Activated CD4-positive, alpha-beta T cell treated with anti-CD3 and anti-CD28 coated beads, Interleukin-2, Interleukin-4, amounts not matched to agents 100 ng/mL and 50 ng/mL, durations not matched to agents 16 hours and 8 hours (primary cell): Measurements from ENCODE around the gene KRT4.

Experiments used
- DNase-seq: peaks from one replicate; pipeline ENCODE4 v3.0.0-alpha.2; 2020; ENCODE audit warnings: low spot score

Gene KRT4

DNA sequence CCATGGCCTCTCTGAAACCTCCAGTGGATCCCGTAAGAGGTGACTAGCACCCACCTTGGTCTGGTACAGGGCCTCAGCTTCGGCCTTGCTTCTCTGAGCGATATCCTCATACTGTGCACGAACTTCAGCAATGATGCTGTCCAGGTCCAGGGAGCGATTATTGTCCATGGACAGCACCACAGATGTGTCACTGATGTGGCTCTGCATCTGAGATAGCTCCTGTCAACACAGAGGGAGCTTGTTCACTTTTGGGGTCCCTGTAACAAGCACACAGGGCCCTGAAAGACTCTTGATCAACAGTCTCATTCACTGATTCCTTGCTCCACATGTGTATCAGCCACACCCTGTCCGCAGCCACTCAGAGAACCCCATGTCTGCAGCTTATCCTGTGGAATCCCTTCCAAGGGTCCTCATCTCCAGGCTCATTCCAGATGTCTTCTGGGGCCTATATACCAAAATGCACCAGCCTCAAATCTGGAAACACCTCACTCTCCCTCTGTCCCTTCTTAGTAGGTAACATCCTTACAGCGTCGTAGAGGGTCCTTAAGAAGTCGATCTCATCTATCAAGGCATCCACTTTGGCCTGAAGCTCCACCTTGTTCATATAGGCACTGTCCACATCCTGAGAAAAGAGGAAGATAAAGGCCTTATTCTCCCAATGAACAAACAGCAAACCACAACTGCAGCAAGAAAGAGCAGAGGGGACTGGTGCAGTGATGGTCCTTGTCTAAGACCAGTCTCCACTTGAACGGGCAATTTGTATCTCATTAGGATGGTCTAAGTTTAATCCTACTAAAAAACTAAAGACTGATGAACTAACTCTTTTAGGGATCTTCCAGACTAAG, 21.5 kb downstream of the KRT4 start:
- DNase-seq = no peak

DNA sequence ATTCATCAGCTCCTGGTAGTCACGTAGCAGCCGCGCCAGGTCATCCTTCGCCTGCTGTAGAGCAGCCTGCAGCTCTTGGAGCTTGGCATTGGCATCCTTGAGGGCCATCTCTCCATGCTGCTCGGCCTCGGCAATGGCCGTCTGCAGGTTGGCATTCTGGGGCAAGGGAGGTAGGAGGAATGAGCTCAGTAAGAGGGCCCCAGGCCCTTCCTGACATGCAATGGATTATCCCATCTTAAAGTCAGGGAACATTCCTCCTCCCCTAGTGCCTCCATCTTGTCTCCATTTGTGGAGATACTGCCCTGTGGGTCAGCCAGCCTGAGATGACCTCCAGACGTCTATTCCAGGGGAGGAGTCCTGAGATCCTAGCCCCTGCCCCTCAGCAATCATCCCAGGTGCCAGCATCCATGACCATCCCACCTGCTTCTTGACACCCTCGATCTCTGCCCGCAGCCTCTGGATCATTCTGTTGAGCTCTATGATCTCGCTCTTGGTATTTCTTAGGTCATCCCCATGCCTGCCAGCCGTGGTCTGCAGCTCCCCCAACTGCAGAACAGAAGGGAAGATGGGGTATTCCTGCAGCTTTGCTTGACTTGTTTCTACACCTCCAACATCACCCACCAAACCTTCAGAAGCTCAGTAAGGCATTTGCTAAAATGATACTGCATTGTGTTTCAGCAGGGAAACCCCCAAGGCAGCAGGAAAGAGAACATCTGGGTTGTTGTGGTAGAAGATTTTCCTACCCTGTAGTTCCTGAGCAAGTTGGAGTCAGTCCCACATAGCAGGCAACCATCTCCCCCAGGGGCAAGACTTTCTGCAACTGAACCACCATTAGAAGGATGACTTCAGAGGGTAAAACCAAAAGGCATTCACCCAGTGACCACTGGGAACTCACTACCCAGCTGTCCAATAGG, 22.4 kb downstream of the KRT4 start:
- no peak for DNase-seq

DNA sequence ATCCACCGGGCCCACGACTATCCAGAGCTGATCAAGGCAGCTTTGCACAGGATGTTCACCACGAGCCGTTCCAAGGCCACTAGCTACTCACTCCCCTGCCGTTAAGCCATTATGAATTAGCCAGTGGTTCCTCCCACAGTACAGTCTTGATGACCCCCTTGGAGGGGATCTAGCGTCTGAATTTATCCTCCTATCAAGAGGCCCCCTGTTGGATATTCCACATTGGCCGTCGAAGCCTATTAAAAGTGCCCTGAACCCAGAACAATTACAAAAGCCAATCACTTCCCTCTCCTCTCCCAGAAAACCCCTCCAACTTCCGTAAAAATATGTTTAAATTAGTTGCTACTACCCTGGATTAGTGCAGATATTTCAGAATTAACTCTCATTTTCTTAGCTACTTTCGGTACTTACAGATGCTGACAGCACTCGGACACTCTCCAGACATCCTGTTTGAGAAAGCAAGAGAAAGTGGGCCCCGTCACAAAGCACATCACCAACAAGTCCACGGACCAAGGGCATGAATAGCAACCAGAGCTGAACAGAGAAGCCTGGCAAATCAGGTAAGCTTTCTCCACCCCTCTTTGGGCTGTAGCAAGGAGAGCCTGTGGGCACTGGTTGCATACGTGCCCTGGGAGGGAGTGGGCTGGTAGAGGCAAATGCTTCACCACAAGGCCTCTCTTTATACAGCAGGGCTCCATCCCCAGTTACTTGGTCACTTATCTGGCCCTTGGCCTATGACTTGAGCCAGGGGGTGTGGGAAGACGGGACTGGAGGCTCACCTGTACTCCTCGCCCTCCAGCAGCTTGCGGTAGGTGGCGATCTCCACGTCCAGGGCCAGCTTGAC, 23.3 kb downstream of the KRT4 start:
- no peak for DNase-seq

DNA sequence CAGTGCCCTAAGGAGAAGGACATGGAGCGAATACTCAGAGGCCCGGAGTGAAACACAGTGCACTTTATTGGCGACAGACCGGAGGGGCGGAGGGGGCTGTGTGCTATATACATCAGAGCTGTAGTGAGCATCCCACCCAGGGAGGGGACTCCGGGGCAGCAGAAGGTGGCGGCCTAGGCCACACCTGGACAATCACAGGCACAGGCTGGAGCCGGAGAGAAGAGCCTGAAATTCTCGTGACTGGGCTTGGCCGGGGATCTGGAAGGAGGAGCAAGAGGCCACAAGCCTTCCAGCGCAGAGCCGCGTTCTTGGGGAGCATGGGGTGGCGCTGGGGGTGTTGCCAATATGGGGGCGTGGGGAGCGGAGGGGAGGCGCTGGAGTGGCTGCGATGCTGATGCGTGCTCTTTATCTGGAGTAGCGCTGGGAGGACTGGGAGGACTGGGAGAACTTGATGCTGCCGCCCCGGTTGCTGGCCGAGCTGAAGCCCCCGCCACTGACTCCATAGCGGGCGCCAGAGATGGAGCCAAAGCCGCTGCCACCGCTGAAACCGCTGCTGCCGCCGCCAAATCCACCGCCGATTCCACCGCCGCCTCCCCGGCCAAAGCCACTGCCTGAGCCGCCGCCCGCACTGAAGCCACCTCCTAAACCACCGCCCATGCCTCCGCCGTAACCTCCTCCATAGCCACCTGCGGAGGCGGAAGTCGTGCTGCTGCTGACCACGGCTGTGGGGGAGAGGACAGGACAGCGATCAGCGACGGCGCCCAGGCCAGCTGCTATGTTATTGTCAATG, 24.1 kb downstream of the KRT4 start:
- no peak for DNase-seq

DNA sequence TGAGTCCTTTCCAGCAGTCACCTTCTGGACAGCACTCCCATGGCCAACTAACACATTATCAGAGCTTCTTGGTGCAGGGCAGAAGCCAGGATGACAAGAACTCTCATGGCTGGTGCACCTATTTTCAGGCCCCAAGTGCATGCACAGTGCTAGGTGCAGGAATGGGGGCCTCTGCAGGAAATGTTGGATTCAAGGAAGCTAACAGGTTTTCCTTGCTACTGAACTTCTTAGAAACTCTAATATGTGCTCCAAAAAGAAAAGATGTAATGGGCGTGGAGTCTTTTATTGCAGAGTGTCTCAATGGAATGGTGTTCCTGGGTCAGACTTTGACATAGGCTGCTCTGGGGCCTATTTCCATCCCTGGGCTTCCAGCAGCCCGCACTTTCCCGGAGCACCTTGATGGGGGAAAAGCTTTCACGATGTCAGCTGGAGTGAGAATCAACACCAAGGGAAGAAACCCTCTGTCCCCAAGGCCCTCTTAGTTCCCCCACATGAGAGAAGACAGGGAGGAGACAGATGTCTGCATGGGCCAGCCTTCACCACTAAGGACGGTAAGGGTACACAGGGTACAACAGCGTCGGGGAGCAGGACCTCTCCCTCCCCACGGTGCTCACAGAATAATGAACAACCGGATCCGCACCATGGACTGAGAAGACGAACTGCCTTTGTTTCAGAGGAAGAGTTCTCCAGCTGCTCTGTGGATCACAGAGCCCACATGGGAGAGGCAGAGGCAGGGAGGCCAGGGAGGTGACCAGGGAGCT, 24.9 kb downstream of the KRT4 start:
- DNase-seq = no peak

DNA sequence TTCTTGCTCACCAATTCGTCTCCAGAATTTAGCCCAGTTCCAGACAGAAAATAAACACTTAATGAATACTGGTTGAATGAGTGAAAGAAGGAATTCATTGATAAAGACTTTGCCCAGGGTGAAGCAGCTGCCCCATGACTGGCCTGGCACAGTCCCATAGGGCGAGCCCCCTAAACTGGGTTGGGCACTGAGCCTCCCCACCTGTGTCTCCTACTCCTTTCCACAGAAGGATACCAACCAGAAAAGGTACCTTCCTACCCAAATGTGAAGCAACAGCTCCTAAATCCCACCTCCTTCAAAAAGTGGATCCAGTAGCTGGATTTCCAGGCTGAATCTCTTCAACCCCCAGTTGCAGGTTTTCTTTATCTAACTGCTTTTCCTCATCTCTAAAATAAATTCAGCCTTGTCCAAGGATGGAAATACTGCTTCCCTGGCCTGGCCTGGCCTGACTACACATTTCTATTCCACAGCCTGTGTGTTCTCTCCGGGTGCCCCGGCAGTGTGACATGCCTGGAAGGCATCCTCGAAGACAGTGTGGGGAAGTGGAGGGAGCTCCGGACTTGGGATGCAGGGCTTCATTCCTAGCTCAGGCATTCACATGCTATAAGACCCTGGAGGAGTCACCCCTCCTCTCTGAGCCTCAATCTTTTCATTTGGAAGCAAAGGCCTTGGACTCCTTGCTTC, 25.6 kb downstream of the KRT4 start:
- no peak for DNase-seq

DNA sequence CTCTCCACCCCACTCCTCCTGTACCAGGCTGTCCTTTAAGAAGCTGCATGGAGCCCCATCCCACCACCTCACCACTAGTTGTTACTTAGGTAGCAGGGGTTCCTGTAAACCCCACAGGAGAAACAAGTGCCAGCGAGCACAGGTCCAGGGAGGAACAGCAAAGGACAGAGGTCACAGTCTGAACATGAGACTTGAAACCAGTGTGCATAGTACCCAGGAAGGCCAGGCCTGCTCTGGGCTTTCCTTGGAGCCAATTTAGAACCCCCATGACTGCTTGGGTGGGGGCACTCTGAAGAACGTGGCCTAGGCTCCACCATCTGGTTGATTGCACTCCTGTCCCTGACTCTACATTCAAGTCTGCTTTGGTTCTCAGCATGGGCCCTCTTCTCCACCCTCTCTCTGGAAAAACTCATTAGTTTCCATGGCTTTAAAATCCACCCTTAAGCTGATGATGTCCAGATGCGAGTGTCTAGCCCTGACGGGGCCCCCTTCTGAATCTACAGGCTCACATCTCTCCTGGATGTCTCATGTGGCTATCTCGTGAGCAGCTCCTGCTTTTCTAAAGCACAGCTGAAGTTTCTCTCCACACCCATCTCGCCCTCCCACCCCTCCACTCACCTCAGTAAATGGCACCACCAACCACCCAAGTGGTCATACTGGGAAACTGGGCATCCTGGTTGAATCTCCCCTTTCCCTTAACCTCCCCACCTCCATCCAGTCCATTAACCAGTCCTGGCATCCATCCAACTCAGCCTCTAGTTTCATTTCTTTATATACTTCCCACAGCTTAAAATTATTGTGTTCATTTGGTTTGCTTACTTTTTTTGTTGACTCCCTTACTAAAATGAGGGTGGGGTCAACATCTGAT, 26.4 kb downstream of the KRT4 start:
- no peak for DNase-seq

DNA sequence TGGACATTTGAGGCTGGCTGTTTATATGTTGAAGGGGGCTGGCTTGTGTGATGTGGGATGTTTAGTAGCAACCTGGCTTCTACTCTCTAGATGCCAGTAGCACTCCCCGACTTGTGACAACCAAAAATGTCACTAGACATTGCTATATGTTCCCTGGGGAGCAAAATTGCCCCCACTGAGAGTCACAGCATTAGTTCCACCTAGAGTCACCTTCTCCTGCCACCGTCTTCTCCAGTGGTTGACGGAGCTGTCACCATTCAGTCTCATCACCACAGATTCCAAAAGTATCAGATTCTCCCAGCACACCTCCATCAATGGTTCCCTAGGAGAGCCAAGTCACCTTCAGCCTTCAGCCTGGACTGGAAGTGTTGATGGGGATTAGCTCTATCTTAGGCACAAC, 29.0 kb downstream of the KRT4 start:
- no peak for DNase-seq

DNA sequence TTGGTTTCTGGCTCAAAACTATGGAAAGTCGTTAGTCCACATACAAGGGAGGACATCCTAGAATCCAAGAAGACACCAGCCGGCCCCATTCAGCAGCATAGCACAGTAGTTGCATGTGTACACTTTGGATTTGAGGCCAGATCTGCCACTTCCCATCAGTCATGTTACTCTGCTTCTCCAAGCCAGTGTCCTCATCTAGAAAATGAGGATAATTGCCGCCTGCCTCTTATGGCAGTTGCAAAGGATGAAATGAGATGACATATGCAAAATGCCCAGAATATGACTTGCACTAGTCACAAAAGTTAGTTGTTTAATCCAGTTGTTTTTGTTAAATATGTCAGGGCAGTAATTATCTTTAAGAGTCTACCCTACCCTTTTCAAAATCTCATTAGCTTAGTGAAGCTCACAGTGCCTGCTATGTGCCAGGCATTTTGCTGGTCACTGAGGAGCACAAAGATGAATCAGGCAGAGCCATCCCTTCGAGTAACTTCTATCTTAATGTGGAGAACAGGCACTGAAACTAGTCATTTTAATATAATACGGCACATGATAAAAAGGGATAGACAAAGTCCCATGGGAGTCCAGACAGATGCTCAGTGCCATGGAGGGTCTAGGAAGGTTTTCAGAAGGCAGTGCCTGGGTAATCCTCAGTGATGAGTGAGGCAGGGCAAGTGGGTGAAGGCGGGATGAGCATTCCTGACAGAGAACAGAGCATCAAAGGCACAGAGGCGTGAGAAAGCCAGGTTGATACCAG, 30.2 kb downstream of the KRT4 start:
- DNase-seq = no peak

DNA sequence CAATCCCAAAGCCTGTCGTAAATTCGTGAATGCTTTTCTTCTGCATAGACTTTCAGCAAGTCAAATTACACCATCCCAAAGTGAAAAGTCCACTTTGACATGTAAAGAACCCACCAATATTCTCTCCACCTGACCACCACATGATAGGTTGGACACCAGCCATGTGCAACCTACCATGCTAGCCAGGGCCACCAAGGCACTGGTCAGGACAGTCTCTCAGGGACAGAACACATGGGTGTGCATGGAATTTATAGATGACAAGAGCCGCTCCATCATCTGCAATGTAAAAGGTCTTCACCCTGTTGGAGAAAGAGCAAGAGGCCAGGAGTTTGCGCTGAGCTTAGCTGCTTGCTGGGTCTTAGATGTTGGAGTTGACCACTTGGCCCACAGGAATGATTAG, 31.4 kb downstream of the KRT4 start:
- no peak for DNase-seq

DNA sequence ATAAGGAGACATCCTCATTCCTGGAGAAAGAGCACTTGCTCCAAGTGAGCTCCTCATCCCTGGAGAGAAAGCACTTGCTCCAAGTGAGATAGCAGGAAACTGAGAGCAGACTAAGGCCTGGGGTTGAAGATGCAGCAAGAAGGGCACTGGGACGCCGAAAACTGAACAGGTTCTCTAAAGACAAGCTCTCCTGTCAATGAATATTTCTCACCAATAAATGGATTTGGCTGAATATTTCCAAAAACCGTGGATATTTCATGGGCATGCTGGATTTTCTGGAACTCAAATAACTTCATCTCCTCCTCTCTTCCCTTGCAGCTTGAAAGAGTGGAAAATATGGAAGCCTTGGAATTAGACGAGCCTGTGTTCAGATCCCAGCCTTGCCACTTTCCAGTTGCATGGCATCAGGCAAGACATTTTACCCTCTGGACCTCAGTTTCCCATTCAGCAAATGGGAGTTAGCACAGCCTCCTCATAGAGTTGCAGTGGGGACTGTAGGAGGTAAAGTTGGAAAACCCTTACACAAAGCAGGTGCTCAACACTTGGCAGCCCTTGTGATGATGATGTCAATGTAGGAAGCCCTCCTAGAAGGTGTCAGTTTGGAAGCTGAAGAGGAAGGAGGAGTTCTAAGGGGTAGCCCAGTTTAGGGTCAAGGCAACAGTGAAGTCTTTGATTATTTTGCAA, 32.4 kb downstream of the KRT4 start:
- no peak for DNase-seq

DNA sequence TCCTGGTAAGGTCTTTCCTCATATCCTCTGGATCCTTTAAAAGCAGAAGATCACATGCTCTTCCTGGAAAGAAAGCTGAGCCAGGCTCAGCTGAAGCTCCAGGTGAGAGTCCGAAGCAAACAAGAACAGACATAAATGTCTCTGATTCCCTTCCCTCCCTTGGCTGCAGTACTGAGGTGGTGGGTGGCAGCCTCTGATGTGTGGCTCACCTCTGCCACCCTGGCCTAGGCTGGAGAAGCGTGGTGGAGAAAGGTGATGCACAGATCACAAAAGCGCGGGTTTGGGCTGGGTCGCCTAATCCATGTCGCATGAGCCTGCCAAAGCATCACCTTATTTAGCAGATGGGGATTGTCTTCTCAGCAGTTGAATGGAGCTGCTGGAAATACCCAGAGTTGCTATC, 34.0 kb downstream of the KRT4 start:
- no peak for DNase-seq

DNA sequence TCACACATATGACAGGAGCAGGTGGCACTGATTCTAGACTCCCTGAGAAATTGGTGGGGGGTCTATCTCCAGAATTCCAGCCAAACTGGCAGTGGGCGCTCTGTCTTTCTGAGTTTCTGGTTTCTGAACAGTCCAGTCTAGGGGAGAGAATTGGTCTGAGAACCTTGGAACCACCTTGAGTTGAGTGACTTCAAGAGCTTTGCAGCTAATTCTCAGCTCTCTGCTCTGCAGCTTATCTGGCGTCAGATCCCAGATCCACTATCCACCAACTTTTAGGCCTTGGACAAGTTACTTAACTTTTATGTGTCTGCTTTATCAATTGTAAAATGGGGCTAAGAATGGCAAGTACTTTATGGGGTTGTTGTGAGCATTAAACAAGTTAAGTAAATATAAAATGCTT, 35.1 kb downstream of the KRT4 start:
- no peak for DNase-seq

DNA sequence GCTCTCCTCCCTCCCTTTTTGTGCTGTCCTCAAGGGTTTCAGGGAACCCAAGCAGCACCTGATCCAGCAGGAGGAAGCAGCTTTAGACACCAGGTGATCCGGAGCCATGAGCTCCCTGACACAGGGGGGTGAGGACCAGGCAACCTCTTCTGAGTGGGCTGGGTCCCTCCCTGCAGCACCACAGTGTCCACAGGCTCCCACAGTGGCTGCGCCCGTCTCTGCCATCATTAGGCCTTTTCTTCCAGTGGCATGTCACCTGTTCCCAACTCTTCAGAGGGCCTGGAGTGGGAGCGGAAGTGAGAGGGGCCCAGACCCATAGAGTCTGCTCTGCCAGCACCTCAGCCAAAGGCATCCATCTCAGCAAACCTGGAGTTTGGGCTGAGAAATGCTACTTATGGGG, 36.4 kb downstream of the KRT4 start:
- no peak for DNase-seq

DNA sequence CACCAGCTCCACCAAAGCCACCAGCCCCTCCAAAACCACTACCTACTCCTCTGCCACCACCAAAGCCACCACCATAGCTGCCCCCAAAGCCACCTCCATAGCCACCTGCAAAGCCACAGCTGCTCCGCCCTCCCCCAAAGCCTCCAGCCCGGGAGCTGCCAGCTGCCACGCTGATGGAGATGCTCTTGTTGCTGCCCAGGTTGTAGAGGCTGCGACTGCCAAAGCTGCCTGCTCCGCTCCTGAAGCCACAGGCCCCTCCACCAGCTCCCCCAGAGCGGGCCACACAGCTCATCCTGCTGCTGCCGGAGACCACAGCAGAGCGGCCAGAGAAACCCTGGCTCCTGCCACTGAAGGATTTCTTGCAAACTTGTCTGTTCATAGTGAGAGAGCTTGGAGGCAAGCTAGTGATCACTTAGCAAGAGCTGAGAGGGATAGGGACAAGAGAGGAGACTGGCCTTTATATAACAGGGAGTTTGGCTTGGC, 37.0 kb downstream of the KRT4 start, which contains the start of gene KRT76:
Gene KRT76, minus strand, starts transcription at position 433 of the 483 bp plus-strand sequence. Its CDS starts 54 bp downstream, at position 379.
- no peak for DNase-seq

DNA sequence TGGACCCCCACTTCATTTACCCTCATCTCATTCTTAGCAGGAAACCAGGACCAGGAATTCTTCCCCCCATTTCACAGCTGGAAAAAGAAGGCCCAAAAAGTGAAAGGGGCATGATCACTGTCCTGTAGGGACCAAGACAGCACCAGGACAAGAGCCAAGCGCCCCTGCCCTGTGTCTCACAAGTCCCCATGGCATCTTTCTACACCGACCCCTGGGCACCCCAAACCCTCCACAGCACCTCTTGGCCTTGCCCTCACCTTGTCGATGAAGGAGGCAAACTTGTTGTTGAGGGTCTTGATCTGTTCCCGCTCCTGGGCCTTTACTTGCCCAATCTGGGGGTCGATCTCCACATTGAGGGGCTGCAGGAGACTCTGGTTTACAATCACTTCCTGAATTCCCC, 37.5 kb downstream of the KRT4 start:
- no peak for DNase-seq

DNA sequence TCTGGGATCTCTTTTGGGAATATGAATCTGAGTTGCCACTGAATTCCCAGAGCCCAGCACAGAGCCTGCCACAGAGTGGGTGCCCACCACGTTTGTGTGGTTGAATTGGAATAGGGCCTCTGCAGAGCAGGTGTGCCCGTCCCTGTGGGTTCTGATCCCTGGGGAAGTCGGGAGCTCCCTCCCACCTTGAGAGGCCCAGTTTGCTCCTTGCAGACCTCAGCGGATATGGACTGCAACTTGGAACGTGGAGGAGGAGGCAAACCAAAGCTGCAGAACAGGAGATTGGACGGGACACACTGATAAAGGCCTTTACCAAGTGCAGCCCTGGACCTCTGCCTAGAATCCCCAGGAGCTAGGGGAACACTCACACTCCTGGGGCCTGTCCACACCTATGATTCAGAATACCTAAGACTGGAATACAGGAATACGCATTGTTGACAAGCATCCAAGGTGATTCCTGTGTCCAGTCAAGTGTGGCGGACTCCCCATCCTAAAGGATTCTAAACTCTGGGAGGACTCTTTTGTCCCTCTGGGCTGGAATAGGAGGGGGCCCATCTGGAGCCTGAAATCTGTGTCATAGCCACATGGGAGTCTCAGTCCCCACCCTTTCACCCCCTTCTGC, 39.2 kb downstream of the KRT4 start:
- no peak for DNase-seq
